Glutamatergic neuron (in vitro differentiated cells): ENCODE data around the gene GABRR3. TPM values are rescaled to one million over a fixed set of nuclear protein-coding genes. Genes with fewer than 3 reads are reported as not detected.

Source experiments
- DNase-seq: peaks from one replicate; pipeline ENCODE4 v3.0.0; 2022
- H3K27ac Mint-ChIP-seq: one replicate; pipeline ENCODE4 v1.8.0; 2020; ENCODE audit warnings: mild to moderate bottlenecking, mixed read lengths, inconsistent platforms; ENCODE audit not compliant: unreplicated experiment
- H3K27me3 Mint-ChIP-seq: one replicate; pipeline ENCODE4 v1.8.0; 2020; ENCODE audit warnings: mild to moderate bottlenecking, moderate library complexity, mixed read lengths, inconsistent platforms; ENCODE audit not compliant: unreplicated experiment
- H3K36me3 Mint-ChIP-seq: one replicate; pipeline ENCODE4 v1.8.0; 2020; ENCODE audit warnings: mild to moderate bottlenecking, mixed read lengths, inconsistent platforms; ENCODE audit not compliant: unreplicated experiment
- H3K4me1 Mint-ChIP-seq: one replicate; pipeline ENCODE4 v1.8.0; 2020; ENCODE audit warnings: mild to moderate bottlenecking, low read depth, mixed read lengths, inconsistent platforms; ENCODE audit not compliant: unreplicated experiment
- H3K4me3 Mint-ChIP-seq: one replicate; pipeline ENCODE4 v1.8.0; 2020; ENCODE audit warnings: mild to moderate bottlenecking, mixed read lengths, inconsistent platforms; ENCODE audit not compliant: unreplicated experiment
- H3K9me3 Mint-ChIP-seq: one replicate; pipeline ENCODE4 v1.8.0; 2020; ENCODE audit warnings: mild to moderate bottlenecking, moderate library complexity, mixed read lengths, inconsistent platforms; ENCODE audit not compliant: unreplicated experiment
- CTCF ChIP-seq: fragments of 200-600 bp; sonication (generic); IDR thresholded peaks from one replicate; pipeline ENCODE4 v1.5.0; 2021; ENCODE audit not compliant: partially characterized antibody, unreplicated experiment
- total RNA-seq: library from RNA; stranded (reverse); fragmentation: NEBNext Ultra II Directional; extraction: Animal tissue kit (Norgen Biotek cat#: 25700); gene quantifications from one replicate; pipeline ENCODE4 v1.2.1, GENCODE V29; 2021; ENCODE audit not compliant: unreplicated experiment

Gene GABRR3
- total RNA-seq, 1 donor from 2014 or later, result not detected

- H3K27ac Mint-ChIP-seq, result no peak overlapping the region
- peaks cover 22% of the 10 kb centered on the region for H3K4me1 Mint-ChIP-seq
- H3K27me3 Mint-ChIP-seq, result no peaks in the 10 kb centered on the region
- no peak for TF ChIP-seq CTCF
- H3K36me3 Mint-ChIP-seq, result peaks cover 5% of the 10 kb centered on the region
- no peak overlapping the region for H3K4me3 Mint-ChIP-seq
- DNase-seq, result no peak
- no peaks in the 10 kb centered on the region for H3K9me3 Mint-ChIP-seq
These were observed 84.8 kb downstream of the GABRR3 start for GRCh38 chr3:97950360-97950759.

DNA sequence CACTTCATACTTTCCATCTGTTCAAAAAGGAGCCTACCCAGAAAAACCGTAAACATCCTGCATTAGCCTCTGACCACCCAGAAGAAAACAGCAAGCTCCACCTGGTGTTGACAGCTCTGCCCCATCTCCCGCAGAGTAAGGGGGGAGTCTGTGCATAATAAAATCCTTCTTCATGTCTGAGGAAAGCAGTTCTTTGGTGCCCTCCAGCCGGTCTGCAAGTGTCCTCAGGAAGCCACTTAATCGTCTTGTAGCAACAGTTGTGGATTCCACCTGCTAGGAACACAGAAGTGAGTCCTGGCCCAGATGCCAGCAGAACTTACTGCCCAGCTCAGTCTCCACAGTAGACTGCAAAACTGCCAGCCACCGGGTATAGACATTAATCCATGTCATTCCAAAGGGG is 85.4 kb downstream of the GABRR3 start:
- DNase-seq, result no peak
- Mint-ChIP-seq H3K36me3 (peaks cover 5% of the 10 kb centered on the region), H3K4me3 (no peak overlapping the region), H3K9me3 (no peaks in the 10 kb centered on the region), H3K27ac (no peak overlapping the region), H3K4me1 (peaks cover 22% of the 10 kb centered on the region), H3K27me3 (no peaks in the 10 kb centered on the region)
- no peak for TF ChIP-seq CTCF

- no peaks in the 10 kb centered on the region for H3K27me3 Mint-ChIP-seq
These were observed 86.0 kb downstream of the GABRR3 start for GRCh38 chr3:97949110-97949485.

GRCh38 chr3:97948351-97949109 is 86.6 kb downstream of the GABRR3 start:
- DNase-seq, result no peak
- Mint-ChIP-seq H3K36me3 (peaks cover 5% of the 10 kb centered on the region), H3K4me3 (no peak overlapping the region), H3K4me1 (peaks cover 22% of the 10 kb centered on the region), H3K9me3 (no peaks in the 10 kb centered on the region), H3K27ac (peak overlapping the region; percentile 7), H3K27me3 (no peaks in the 10 kb centered on the region)
- TF ChIP-seq CTCF, result no peak

More at GRCh38 chr3:97949110-97949485, 86.0 kb downstream of the GABRR3 start:
- TF ChIP-seq CTCF, result no peak
- Mint-ChIP-seq H3K27ac (peak overlapping the region; percentile 14), H3K36me3 (peaks cover 5% of the 10 kb centered on the region), H3K9me3 (no peaks in the 10 kb centered on the region), H3K4me3 (peak overlapping the region; percentile 39), H3K4me1 (peaks cover 22% of the 10 kb centered on the region)
- no peak for DNase-seq

- H3K27ac Mint-ChIP-seq, result no peak overlapping the region
- H3K9me3 Mint-ChIP-seq, result no peaks in the 10 kb centered on the region
- no peak overlapping the region for H3K4me3 Mint-ChIP-seq
- DNase-seq, result no peak
- no peaks in the 10 kb centered on the region for H3K27me3 Mint-ChIP-seq
- H3K4me1 Mint-ChIP-seq, result no peaks in the 10 kb centered on the region
- no peak for TF ChIP-seq CTCF
- H3K36me3 Mint-ChIP-seq, result peaks cover 5% of the 10 kb centered on the region
These were observed 92.1 kb downstream of the GABRR3 start for GRCh38 chr3:97942801-97943546.
